B cell (primary cell): Measurements from ENCODE around the gene S1PR5. TPM values are rescaled to one million over a fixed set of nuclear protein-coding genes. Genes with fewer than 3 reads are reported as not detected.

Experiments
- ATAC-seq: fragments of 200-7000 bp; cut with Tn5 transposase; one replicate; pipeline ENCODE4 v1.10.0; 2021; ENCODE audit warnings: low read depth, mild to moderate bottlenecking, moderate number of reproducible peaks, moderate library complexity
- CTCF ChIA-PET: fragments of 350-600 bp; sonication (Branson Sonifier 250); formaldehyde crosslinking; loops from one replicate; lab custom pipeline; 2021; ENCODE audit warnings: antibody characterized with exemption, inconsistent platforms; lab: Charles Lee
- POLR2A ChIA-PET: fragments of 350-600 bp; sonication (Branson Sonifier 250); formaldehyde crosslinking; loops from one replicate; lab custom pipeline; 2021; ENCODE audit warnings: antibody characterized with exemption; lab: Charles Lee
- DNase-seq: peaks from one replicate; pipeline ENCODE4 v3.0.0; 2013
- H2AFZ ChIP-seq: 2 replicates; pipeline ENCODE4 v1.6.1; 2012; ENCODE audit warnings: mild to moderate bottlenecking, low read depth, low read length; ENCODE audit not compliant: insufficient read depth, poor library complexity, severe bottlenecking
- H3K27ac ChIP-seq, 2 donors: 1 replicate in 1 of 2; 2 replicates in 1 of 2; pipeline ENCODE4 v1.5.1; 2012 to 2013; ENCODE audit warnings: low read length in 2 of 2, mild to moderate bottlenecking in 2 of 2, moderate library complexity in 1 of 2
- H3K27me3 ChIP-seq, 4 experiments: fragments of 200-600 bp in 1 of 4; sonication (generic) in 1 of 4; replicated peaks in 1 of 4; 1 replicate in 2 of 4; 2 replicates in 2 of 4; pipeline versions ENCODE4 v1.6.1 to v1.7.0; 2013 to 2016; ENCODE audit warnings: low read length in 3 of 4, mild to moderate bottlenecking in 2 of 4, mixed read lengths in 1 of 4, moderate library complexity in 1 of 4; ENCODE audit not compliant: insufficient read depth in 4 of 4, control insufficient read depth in 3 of 4; ENCODE audit errors: control extremely low read depth in 1 of 4
- H3K36me3 ChIP-seq, 2 experiments: replicated peaks in 1 of 2; 1 replicate in 1 of 2; 2 replicates in 1 of 2; pipeline versions ENCODE4 v1.6.1 to v1.7.1; 2013; ENCODE audit warnings: low read length in 1 of 2; ENCODE audit not compliant: insufficient read depth in 2 of 2, control insufficient read depth in 1 of 2; ENCODE audit errors: control extremely low read depth in 1 of 2, extremely low read depth in 1 of 2
- H3K4me1 ChIP-seq, 2 donors: fragments of 200-600 bp in 1 of 2; sonication (generic) in 1 of 2; 1 replicate in 1 of 2; 2 replicates in 1 of 2; pipeline versions ENCODE4 v1.5.1 to v1.6.1; 2013 to 2017; ENCODE audit warnings: low read length in 2 of 2; ENCODE audit not compliant: control insufficient read depth in 2 of 2, insufficient read depth in 2 of 2
- H3K4me2 ChIP-seq: replicated peaks from 2 replicates; pipeline ENCODE3; 2012; ENCODE audit warnings: mild to moderate bottlenecking, low read depth, low read length; ENCODE audit not compliant: poor library complexity, severe bottlenecking
- H3K4me3 ChIP-seq, 5 experiments: fragments of 200-600 bp in 1 of 5; sonication (generic) in 1 of 5; 1 replicate in 3 of 5; 2 replicates in 2 of 5; pipeline versions ENCODE4 v1.5.1 to v1.7.0; 2011 to 2016; ENCODE audit warnings: low read length in 4 of 5, mild to moderate bottlenecking in 4 of 5, low read depth in 2 of 5, control low read depth in 1 of 5, moderate library complexity in 1 of 5; ENCODE audit not compliant: insufficient read depth in 1 of 5; ENCODE audit errors: control extremely low read depth in 1 of 5, extremely low read depth in 1 of 5
- H3K79me2 ChIP-seq: fragments of 200-600 bp; sonication (generic); one replicate; pipeline ENCODE4 v1.6.0; 2016; ENCODE audit warnings: low read length; ENCODE audit not compliant: control insufficient read depth, insufficient read depth
- H3K9ac ChIP-seq: fragments of 200-600 bp; sonication (generic); 2 replicates; pipeline ENCODE4 v1.6.1; 2017; ENCODE audit warnings: mild to moderate bottlenecking, low read length, moderate library complexity
- H3K9me3 ChIP-seq, 3 donors: one replicate each; pipeline versions ENCODE4 v1.6.1 to v1.7.1; 2013; ENCODE audit warnings: low read length in 2 of 3; ENCODE audit not compliant: control insufficient read depth in 2 of 3, insufficient read depth in 1 of 3; ENCODE audit errors: control extremely low read depth in 1 of 3
- H4K20me1 ChIP-seq: 2 replicates; pipeline ENCODE4 v1.6.0; 2012; ENCODE audit warnings: mild to moderate bottlenecking, low read length; ENCODE audit not compliant: insufficient read depth, control insufficient read depth, poor library complexity, severe bottlenecking
- H3K27ac Mint-ChIP-seq: one replicate; pipeline ENCODE4 v1.8.0; 2021; ENCODE audit warnings: mixed read lengths
- H3K27me3 Mint-ChIP-seq: one replicate; pipeline ENCODE4 v1.8.0; 2021; ENCODE audit warnings: mixed read lengths
- H3K4me1 Mint-ChIP-seq: one replicate; pipeline ENCODE4 v1.8.0; 2021; ENCODE audit warnings: mixed read lengths
- H3K4me3 Mint-ChIP-seq: one replicate; pipeline ENCODE4 v1.8.0; 2021; ENCODE audit warnings: mixed read lengths
- H3K9me3 Mint-ChIP-seq: one replicate; pipeline ENCODE4 v1.8.0; 2022; ENCODE audit warnings: mixed read lengths; ENCODE audit not compliant: insufficient read depth
- CTCF ChIP-seq: fragments of 200-600 bp; IDR thresholded peaks from one replicate; pipeline ENCODE4 v1.8.0; 2022; ENCODE audit warnings: antibody characterized with exemption, mild to moderate bottlenecking
- EZH2 ChIP-seq: IDR thresholded peaks from 2 replicates; pipeline ENCODE4 v1.6.1; 2012; ENCODE audit warnings: borderline replicate concordance, low read depth, mild to moderate bottlenecking, moderate library complexity, low read length; ENCODE audit not compliant: insufficient read depth, poor library complexity, severe bottlenecking
- WGBS: methylation state at CpG from one replicate; pipeline ENCODE4 v1.1.5; 2013; ENCODE audit warnings: missing lambda C conversion rate; ENCODE audit not compliant: insufficient coverage; 5-methylcytosine and 5-hydroxymethylcytosine counted together
- intact Hi-C: fragments of 100-400 bp; cut with micrococcal nuclease; formaldehyde crosslinking; loops from one replicate; pipeline ENCODE4 v1.10.0; 2022
- polyA plus RNA-seq: library from polyadenylated mRNA; depleted of rRNA; stranded (reverse); fragments of >200 nt; gene quantifications from 2 replicates; pipeline ENCODE4 v1.2.3, GENCODE V29; 2012
- total RNA-seq, 2 donors: library from RNA; stranded (reverse); fragments of 120-200 nt in 1 of 2; gene quantifications; 1 replicate in 1 of 2; 2 replicates in 1 of 2; pipeline versions ENCODE4 v1.2.3 to v1.2.4, GENCODE V29; 2013 to 2022

S1PR5 gene
- total and polyA plus RNA-seq, 2 donors (not counting 1 experiment from before 2014, with no cell fraction given): 0.27 to 0.67 TPM

- Mint-ChIP-seq H3K27ac (no peak overlapping the region), H3K9me3 (no peaks in the 10 kb centered on the region), H3K4me1 (peaks cover 2% of the 10 kb centered on the region), H3K27me3 (peaks cover 21% of the 10 kb centered on the region), H3K4me3 (no peak overlapping the region)
- H3K79me2 ChIP-seq: no peaks in the 10 kb centered on the region
- ATAC-seq: no peak
- no peaks in the 10 kb centered on the region for H3K36me3 ChIP-seq
- no peaks in the 10 kb centered on the region for H3K9me3 ChIP-seq
- no peak for DNase-seq
- H3K4me2 ChIP-seq: no peak overlapping the region
- intact Hi-C loops: no loop called here
- no peaks in the 10 kb centered on the region for H4K20me1 ChIP-seq
- POLR2A ChIA-PET: no interaction called here
- no peak overlapping the region for H3K4me3 ChIP-seq
- H3K27ac ChIP-seq: no peak overlapping the region
- no peaks in the 10 kb centered on the region for H3K4me1 ChIP-seq
- peaks cover 0 to 16% (median 1%) of the 10 kb centered on the region in 4 experiments for H3K27me3 ChIP-seq
- CTCF ChIA-PET: interaction anchor here (0.7 to 1.8 kb wide), 4 partner anchors 36 to 395 kb away, joined by 3 to 6 read pairs (median 4); partner anchors contain the start of gene CDC37
- no peak overlapping the region for H2AFZ ChIP-seq
- no peak overlapping the region for H3K9ac ChIP-seq
- WGBS: 85% methylated on average over 6 of the region's 6 CpGs
- TF ChIP-seq CTCF: no peak
- no peak for TF ChIP-seq EZH2
These were observed 18.4 kb upstream of the S1PR5 start for GRCh38 chr19:10535613-10536012.

DNA sequence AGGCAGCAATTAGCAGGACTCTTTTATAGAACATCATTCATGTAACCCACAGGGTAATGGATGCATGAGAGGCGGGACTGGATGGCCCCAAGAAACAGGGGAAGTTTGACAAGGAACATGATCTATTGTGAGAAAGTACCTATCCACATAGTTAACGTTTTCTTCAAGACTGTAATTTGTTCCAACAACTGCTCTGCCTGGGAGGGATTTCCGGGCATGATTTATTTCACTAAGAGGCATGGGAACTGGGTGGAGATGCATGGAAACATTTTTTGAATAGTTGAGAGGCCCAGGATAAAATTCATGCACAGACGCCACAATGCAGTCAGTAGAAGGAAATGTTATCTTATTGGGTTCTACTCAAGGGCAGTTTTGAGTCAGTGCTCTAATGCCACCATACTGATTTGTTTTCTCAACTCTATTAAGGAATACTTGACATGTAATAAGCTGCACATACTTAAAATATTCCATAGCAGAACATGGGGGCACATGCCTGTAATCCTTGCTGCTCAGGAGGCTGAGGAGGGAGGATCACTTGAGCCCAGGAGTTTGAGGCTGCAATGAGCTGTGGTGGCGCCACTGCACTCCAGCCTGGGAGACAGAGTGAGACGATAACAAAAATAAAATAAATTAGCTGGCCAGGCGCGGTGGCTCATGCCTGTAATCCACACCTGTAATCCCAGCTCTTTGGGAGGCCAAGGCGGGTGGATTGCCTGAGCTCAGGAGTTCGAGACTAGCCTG is 16.6 kb upstream of the S1PR5 start:
- H2AFZ ChIP-seq: no peak overlapping the region
- no peaks in the 10 kb centered on the region for H3K9me3 ChIP-seq
- 87% methylated on average over 4 of the region's 10 CpGs for WGBS
- H3K4me2 ChIP-seq: no peak overlapping the region
- H3K9me3 Mint-ChIP-seq: no peaks in the 10 kb centered on the region
- H3K27me3 Mint-ChIP-seq: peaks cover 16% of the 10 kb centered on the region
- CTCF ChIA-PET: interaction anchor here (0.6 to 1.3 kb wide), 4 partner anchors 17 to 47 kb away, joined by 3 to 6 read pairs (median 4); no protein-coding TSS in a partner anchor
- peaks cover under 1% of the 10 kb centered on the region for H3K4me1 Mint-ChIP-seq
- no peak overlapping the region for H3K4me3 ChIP-seq
- POLR2A ChIA-PET: no interaction called here
- no peak for TF ChIP-seq CTCF
- no peak overlapping the region for H3K27ac ChIP-seq
- intact Hi-C loops: no loop called here
- no peaks in the 10 kb centered on the region for H3K79me2 ChIP-seq
- no peak overlapping the region for H3K27ac Mint-ChIP-seq
- no peaks in the 10 kb centered on the region for H3K36me3 ChIP-seq
- no peaks in the 10 kb centered on the region for H3K4me1 ChIP-seq
- DNase-seq (no peak), ATAC-seq (no peak)
- H3K4me3 Mint-ChIP-seq: no peak overlapping the region
- no peak overlapping the region for H3K9ac ChIP-seq
- peaks cover 0 to 12% (median 1%) of the 10 kb centered on the region in 4 experiments for H3K27me3 ChIP-seq
- no peaks in the 10 kb centered on the region for H4K20me1 ChIP-seq
